ENCODE measurements around the gene KSR2.

- TF ChIP-seq CTCF (IDR thresholded peaks at IDR 0.05) (no peak), POLR2A (IDR thresholded peaks at IDR 0.05) (no peak), EP300 (IDR thresholded peaks at IDR 0.05) (no peak)
Observed at GRCh38 chr12:117430246-117430645, 538.5 kb downstream of the KSR2 start.
